Neural progenitor cell (in vitro differentiated cells): ENCODE data around the gene C3orf22.

Experiments
- CTCF ChIP-seq: fragments of 200-600 bp; sonication (generic); IDR thresholded peaks from 2 replicates; pipeline ENCODE4 v1.5.1; 2017; ENCODE audit warnings: antibody characterized with exemption, mild to moderate bottlenecking
- EZH2phosphoT487 ChIP-seq: fragments of 200-600 bp; sonication (generic); IDR thresholded peaks from 2 replicates; pipeline ENCODE4 v1.6.1; 2017; ENCODE audit warnings: antibody characterized with exemption

GRCh38 chr3:126537116-126537729, 21.5 kb downstream of the C3orf22 start:
- TF ChIP-seq CTCF (no peak), EZH2phosphoT487 (no peak)
